Mesenchymal stem cell (in vitro differentiated cells and primary cell): ENCODE data around the gene ANKRD13D.

Source experiments
- DNase-seq: peaks from one replicate; pipeline ENCODE4 v3.0.0-alpha.2; 2013
- H2AFZ ChIP-seq: one replicate; pipeline ENCODE4 v1.6.1; 2013; ENCODE audit warnings: low read depth, mild to moderate bottlenecking, control low read depth, inconsistent platforms, low read length, moderate library complexity
- H2AK5ac ChIP-seq: 2 replicates; pipeline ENCODE4 v1.6.1; 2013; ENCODE audit warnings: low read length, moderate library complexity, mild to moderate bottlenecking, inconsistent platforms; ENCODE audit not compliant: severe bottlenecking
- H2BK120ac ChIP-seq: one replicate; pipeline ENCODE4 v1.6.1; 2013; ENCODE audit warnings: low read depth, mild to moderate bottlenecking, inconsistent platforms, low read length, moderate library complexity
- H2BK12ac ChIP-seq, 2 experiments: one replicate each; pipeline ENCODE4 v1.6.1; 2013; ENCODE audit warnings: inconsistent platforms in 2 of 2, low read length in 2 of 2, mild to moderate bottlenecking in 2 of 2, moderate library complexity in 2 of 2, control low read depth in 1 of 2
- H2BK15ac ChIP-seq: one replicate; pipeline ENCODE4 v1.6.1; 2013; ENCODE audit warnings: mild to moderate bottlenecking, low read depth, inconsistent platforms; ENCODE audit not compliant: poor library complexity, severe bottlenecking
- H2BK5ac ChIP-seq: 2 replicates; pipeline ENCODE4 v1.6.1; 2013; ENCODE audit warnings: low read depth, mild to moderate bottlenecking, low read length, control low read depth, inconsistent platforms; ENCODE audit not compliant: poor library complexity, severe bottlenecking
- H3K14ac ChIP-seq, 2 experiments: one replicate each; pipeline ENCODE4 v1.6.1; 2013; ENCODE audit warnings: inconsistent platforms in 2 of 2, low read length in 2 of 2, control low read depth in 1 of 2, mild to moderate bottlenecking in 1 of 2, moderate library complexity in 1 of 2
- H3K18ac ChIP-seq, 2 experiments: one replicate each; pipeline ENCODE4 v1.6.1; 2013; ENCODE audit warnings: inconsistent platforms in 2 of 2, low read length in 2 of 2, control low read depth in 1 of 2, low read depth in 1 of 2, mild to moderate bottlenecking in 1 of 2
- H3K23ac ChIP-seq, 2 experiments: one replicate each; pipeline ENCODE4 v1.6.1; 2013; ENCODE audit warnings: inconsistent platforms in 2 of 2, low read length in 2 of 2, mild to moderate bottlenecking in 2 of 2, moderate library complexity in 2 of 2, control low read depth in 1 of 2
- H3K27ac ChIP-seq: 2 replicates; pipeline ENCODE4 v1.5.1; 2013; ENCODE audit warnings: mild to moderate bottlenecking, moderate library complexity, low read length, control low read depth, inconsistent platforms; ENCODE audit not compliant: poor library complexity, severe bottlenecking
- H3K27me3 ChIP-seq, 2 experiments: 2 replicates each; pipeline versions ENCODE4 v1.6.1 to v1.7.0; 2013; ENCODE audit warnings: low read length in 2 of 2, mild to moderate bottlenecking in 2 of 2, moderate library complexity in 2 of 2, control low read depth in 1 of 2, inconsistent platforms in 1 of 2; ENCODE audit not compliant: control insufficient read depth in 1 of 2, insufficient read depth in 1 of 2
- H3K36me3 ChIP-seq, 2 experiments: 2 replicates each; pipeline versions ENCODE4 v1.6.1 to v1.7.0; 2013; ENCODE audit warnings: low read length in 2 of 2, control low read depth in 1 of 2, inconsistent platforms in 1 of 2, low read depth in 1 of 2, mild to moderate bottlenecking in 1 of 2; ENCODE audit not compliant: insufficient read depth in 2 of 2, control insufficient read depth in 1 of 2
- H3K4ac ChIP-seq, 2 experiments: one replicate each; pipeline ENCODE4 v1.6.1; 2013; ENCODE audit warnings: inconsistent platforms in 2 of 2, low read length in 2 of 2, mild to moderate bottlenecking in 2 of 2, moderate library complexity in 2 of 2, control low read depth in 1 of 2, low read depth in 1 of 2
- H3K4me1 ChIP-seq: 2 replicates; pipeline ENCODE4 v1.6.1; 2013; ENCODE audit warnings: low read depth, low read length, control low read depth; ENCODE audit not compliant: control insufficient read depth, insufficient read depth
- H3K4me2 ChIP-seq: 2 replicates; pipeline ENCODE4 v1.6.1; 2013; ENCODE audit warnings: low read length, mild to moderate bottlenecking, inconsistent platforms; ENCODE audit not compliant: poor library complexity, severe bottlenecking
- H3K4me3 ChIP-seq, 2 experiments: 2 replicates each; pipeline versions ENCODE4 v1.5.1 to v1.7.0; 2013; ENCODE audit warnings: low read length in 2 of 2, mild to moderate bottlenecking in 2 of 2, control low read depth in 1 of 2, low read depth in 1 of 2; ENCODE audit not compliant: insufficient read depth in 1 of 2
- H3K79me1 ChIP-seq: replicated peaks from 2 replicates; pipeline ENCODE4 v1.6.1; 2013; ENCODE audit warnings: mild to moderate bottlenecking, control low read depth, low read length, inconsistent platforms; ENCODE audit not compliant: poor library complexity, severe bottlenecking
- H3K9ac ChIP-seq: 2 replicates; pipeline ENCODE4 v1.7.0; 2013; ENCODE audit warnings: mild to moderate bottlenecking, low read length, moderate library complexity
- H3K9me3 ChIP-seq: 2 replicates; pipeline ENCODE4 v1.7.0; 2013; ENCODE audit warnings: mild to moderate bottlenecking, low read length; ENCODE audit not compliant: control insufficient read depth
- H4K8ac ChIP-seq: one replicate; pipeline ENCODE4 v1.6.1; 2013; ENCODE audit warnings: inconsistent platforms, mild to moderate bottlenecking, low read length, moderate library complexity
- H4K91ac ChIP-seq: one replicate; pipeline ENCODE4 v1.6.1; 2013; ENCODE audit warnings: mild to moderate bottlenecking, low read length, inconsistent platforms
- WGBS: methylation state at CpG from one replicate; pipeline ENCODE4 v1.1.7; 2013; ENCODE audit warnings: mixed read lengths; 5-methylcytosine and 5-hydroxymethylcytosine counted together

ANKRD13D gene

GRCh38 chr11:67279589-67280340, 9.3 kb upstream of the ANKRD13D start:
- Histone ChIP-seq H3K9me3 (no peaks in the 10 kb centered on the region), H3K4me2 (no peak overlapping the region), H3K36me3 (peaks cover 57 to 95% of the 10 kb centered on the region in 2 experiments), H2BK12ac (no peak overlapping the region), H3K27me3 (no peaks in the 10 kb centered on the region), H4K8ac (no peak overlapping the region), H3K18ac (no peak overlapping the region), H2BK15ac (no peak overlapping the region), H3K27ac (no peak overlapping the region), H2AK5ac (no peak overlapping the region), H4K91ac (no peak overlapping the region), H3K9ac (no peak overlapping the region), H3K14ac (no peak overlapping the region), H2BK5ac (no peak overlapping the region), H2BK120ac (no peak overlapping the region), H3K23ac (no peak overlapping the region), H3K79me1 (peaks cover 66% of the 10 kb centered on the region), H3K4me1 (peaks cover 20% of the 10 kb centered on the region), H3K4ac (no peak overlapping the region), H3K4me3 (no peak overlapping the region), H2AFZ (no peak overlapping the region)
- no peak for DNase-seq
- 99% methylated on average over 14 of the region's 17 CpGs for WGBS

GRCh38 chr11:67280341-67280787, 8.7 kb upstream of the ANKRD13D start:
- Histone ChIP-seq H2BK15ac (no peak overlapping the region), H3K27ac (no peak overlapping the region), H3K79me1 (peaks cover 67% of the 10 kb centered on the region), H3K9me3 (no peaks in the 10 kb centered on the region), H3K9ac (no peak overlapping the region), H3K23ac (no peak overlapping the region), H4K8ac (no peak overlapping the region), H3K14ac (no peak overlapping the region), H4K91ac (no peak overlapping the region), H3K4me2 (no peak overlapping the region), H2AK5ac (no peak overlapping the region), H3K27me3 (no peaks in the 10 kb centered on the region), H2BK120ac (no peak overlapping the region), H3K36me3 (peaks cover 62 to 95% of the 10 kb centered on the region in 2 experiments), H2BK12ac (no peak overlapping the region), H3K4me3 (no peak overlapping the region), H3K18ac (no peak overlapping the region), H3K4me1 (peaks cover 20% of the 10 kb centered on the region), H3K4ac (no peak overlapping the region), H2BK5ac (no peak overlapping the region), H2AFZ (no peak overlapping the region)
- DNase-seq, result no peak
- 97% methylated on average over 13 of the region's 13 CpGs for WGBS

- Histone ChIP-seq H2BK5ac (no peak overlapping the region), H3K9ac (no peak overlapping the region), H2BK120ac (no peak overlapping the region), H3K27me3 (no peaks in the 10 kb centered on the region), H3K4me2 (no peak overlapping the region), H4K91ac (no peak overlapping the region), H3K4ac (no peak overlapping the region), H2AK5ac (no peak overlapping the region), H2BK12ac (no peak overlapping the region), H2AFZ (no peak overlapping the region), H4K8ac (no peak overlapping the region), H3K27ac (no peak overlapping the region), H3K4me1 (peaks cover 16% of the 10 kb centered on the region), H3K4me3 (no peak overlapping the region), H3K14ac (no peak overlapping the region), H2BK15ac (no peak overlapping the region), H3K23ac (no peak overlapping the region), H3K79me1 (peaks cover 67% of the 10 kb centered on the region), H3K18ac (no peak overlapping the region), H3K9me3 (no peaks in the 10 kb centered on the region), H3K36me3 (peaks cover 68 to 95% of the 10 kb centered on the region in 2 experiments)
- 95% methylated on average over 31 of the region's 31 CpGs for WGBS
- no peak for DNase-seq
Observed at GRCh38 chr11:67280788-67281551, 8.1 kb upstream of the ANKRD13D start.

- no peak overlapping the region for H2BK12ac ChIP-seq
- no peaks in the 10 kb centered on the region for H3K27me3 ChIP-seq
- 96% methylated on average over 27 of the region's 27 CpGs for WGBS
- H2AK5ac ChIP-seq, result no peak overlapping the region
- no peak overlapping the region for H4K8ac ChIP-seq
- no peak for DNase-seq
- H3K18ac ChIP-seq, result no peak overlapping the region
- H4K91ac ChIP-seq, result no peak overlapping the region
- H3K4me2 ChIP-seq, result no peak overlapping the region
- no peak overlapping the region for H2AFZ ChIP-seq
- H2BK15ac ChIP-seq, result no peak overlapping the region
- peaks cover 72 to 98% of the 10 kb centered on the region in 2 experiments for H3K36me3 ChIP-seq
- no peak overlapping the region for H3K14ac ChIP-seq
- H3K27ac ChIP-seq, result no peak overlapping the region
- no peak overlapping the region for H3K23ac ChIP-seq
- peaks cover 68% of the 10 kb centered on the region for H3K79me1 ChIP-seq
- H3K4me3 ChIP-seq, result no peak overlapping the region
- no peak overlapping the region for H3K9ac ChIP-seq
- no peaks in the 10 kb centered on the region for H3K9me3 ChIP-seq
- H3K4ac ChIP-seq, result no peak overlapping the region
- H2BK120ac ChIP-seq, result no peak overlapping the region
- H2BK5ac ChIP-seq, result no peak overlapping the region
- H3K4me1 ChIP-seq, result peaks cover 15% of the 10 kb centered on the region
Observed at GRCh38 chr11:67281552-67282150, 7.5 kb upstream of the ANKRD13D start.
